Astrocyte (in vitro differentiated cells and primary cell): ENCODE data around the gene SENP8. TPM values are rescaled to one million over a fixed set of nuclear protein-coding genes. Genes with fewer than 3 reads are reported as not detected.

Experiments
- DNase-seq: peaks from one replicate; pipeline ENCODE4 v3.0.0-alpha.2; 2010; ENCODE audit warnings: low read depth
- FAIRE-seq: peaks from 2 replicates; lab custom pipeline; 2011; peaks lifted over from hg19 to GRCh38; lab: Jason Lieb, UNC
- H2AFZ ChIP-seq: 2 replicates; pipeline ENCODE4 v1.6.0; 2012; ENCODE audit warnings: low read depth, low read length, inconsistent platforms
- H3K27ac ChIP-seq: 2 replicates; pipeline ENCODE4 v1.5.1; 2011; ENCODE audit warnings: low read depth, low read length, inconsistent platforms
- H3K27me3 ChIP-seq: 2 replicates; pipeline ENCODE4 v1.6.0; 2011; ENCODE audit warnings: low read length, inconsistent platforms; ENCODE audit not compliant: insufficient read depth
- H3K36me3 ChIP-seq: 2 replicates; pipeline ENCODE4 v1.5.1; 2011; ENCODE audit warnings: low read length, inconsistent platforms; ENCODE audit not compliant: insufficient read depth
- H3K4me1 ChIP-seq: 2 replicates; pipeline ENCODE4 v1.5.1; 2011; ENCODE audit warnings: low read length, inconsistent platforms; ENCODE audit not compliant: insufficient read depth
- H3K4me2 ChIP-seq: 2 replicates; pipeline ENCODE4 v1.6.0; 2012; ENCODE audit warnings: low read length, inconsistent platforms
- H3K4me3 ChIP-seq: 2 replicates; pipeline ENCODE4 v1.5.1; 2011; ENCODE audit warnings: low read depth, mild to moderate bottlenecking, low read length, inconsistent platforms; ENCODE audit not compliant: insufficient read depth
- H3K79me2 ChIP-seq: 2 replicates; pipeline ENCODE4 v1.6.0; 2012; ENCODE audit warnings: mild to moderate bottlenecking, low read length, inconsistent platforms; ENCODE audit not compliant: insufficient read depth
- H3K9ac ChIP-seq: 2 replicates; pipeline ENCODE4 v1.6.0; 2012; ENCODE audit warnings: mild to moderate bottlenecking, low read length, inconsistent platforms
- H3K9me3 ChIP-seq: 2 replicates; pipeline ENCODE4 v1.5.1; 2012; ENCODE audit warnings: low read depth, mild to moderate bottlenecking, low read length, inconsistent platforms; ENCODE audit not compliant: insufficient read depth
- H4K20me1 ChIP-seq: 2 replicates; pipeline ENCODE4 v1.6.0; 2012; ENCODE audit warnings: low read length, inconsistent platforms; ENCODE audit not compliant: insufficient read depth
- H3K27ac Mint-ChIP-seq: one replicate; pipeline ENCODE4 v1.8.0; 2021; ENCODE audit warnings: mild to moderate bottlenecking, mixed read lengths; ENCODE audit not compliant: unreplicated experiment
- H3K27me3 Mint-ChIP-seq: one replicate; pipeline ENCODE4 v1.8.0; 2021; ENCODE audit warnings: low read depth, mixed read lengths; ENCODE audit not compliant: unreplicated experiment
- H3K36me3 Mint-ChIP-seq: one replicate; pipeline ENCODE4 v1.8.0; 2021; ENCODE audit warnings: low read depth, mixed read lengths; ENCODE audit not compliant: unreplicated experiment
- H3K4me1 Mint-ChIP-seq: one replicate; pipeline ENCODE4 v1.8.0; 2021; ENCODE audit warnings: low read depth, mixed read lengths; ENCODE audit not compliant: unreplicated experiment
- H3K4me3 Mint-ChIP-seq: one replicate; pipeline ENCODE4 v1.8.0; 2021; ENCODE audit warnings: mild to moderate bottlenecking, moderate library complexity, mixed read lengths; ENCODE audit not compliant: unreplicated experiment
- H3K9me3 Mint-ChIP-seq: one replicate; pipeline ENCODE4 v1.8.0; 2021; ENCODE audit warnings: mild to moderate bottlenecking, mixed read lengths; ENCODE audit not compliant: unreplicated experiment
- CTCF ChIP-seq: IDR thresholded peaks from 2 replicates; pipeline ENCODE4 v1.5.1; 2011; ENCODE audit warnings: low read depth, mild to moderate bottlenecking, inconsistent platforms, low read length, moderate library complexity; ENCODE audit not compliant: insufficient read depth
- EZH2 ChIP-seq: IDR thresholded peaks from 2 replicates; pipeline ENCODE4 v1.6.1; 2012; ENCODE audit warnings: mild to moderate bottlenecking, low read length, inconsistent platforms; ENCODE audit not compliant: insufficient read depth
- total RNA-seq: library from RNA; stranded (reverse); gene quantifications from 2 replicates; pipeline ENCODE4 v1.2.1, GENCODE V29; 2021

The SENP8 gene
- total RNA-seq, 1 donor from 2014 or later = 2.9 TPM

DNA sequence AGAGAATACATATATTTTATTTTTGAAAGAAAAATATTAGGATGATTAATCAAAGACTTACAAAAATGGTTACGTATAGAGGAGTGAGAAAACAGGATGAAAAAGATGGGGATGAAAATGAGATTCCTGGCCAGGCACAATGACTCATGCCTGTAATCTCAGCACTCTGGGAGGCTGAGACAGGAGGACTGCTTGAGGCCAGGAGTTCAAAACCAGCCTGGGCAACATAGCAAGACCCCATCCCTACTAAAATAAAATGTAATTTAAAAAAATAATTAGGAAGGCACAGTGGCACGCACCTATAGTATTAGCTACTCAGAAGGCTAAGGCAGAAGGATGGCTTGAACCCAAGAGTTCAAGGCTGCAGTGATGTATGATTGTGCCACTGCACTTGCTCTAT lies 12.1 kb upstream of the SENP8 start:
- TF ChIP-seq CTCF = no peak
- no peak for TF ChIP-seq EZH2
- FAIRE-seq = no peak
- Histone ChIP-seq H3K36me3 (no peaks in the 10 kb centered on the region), H3K4me1 (no peaks in the 10 kb centered on the region), H3K4me3 (no peak overlapping the region), H3K79me2 (peaks cover 46% of the 10 kb centered on the region), H3K27me3 (no peaks in the 10 kb centered on the region), H2AFZ (no peak overlapping the region), H3K9ac (no peak overlapping the region), H3K27ac (no peak overlapping the region), H3K9me3 (no peaks in the 10 kb centered on the region), H4K20me1 (peaks cover 54% of the 10 kb centered on the region), H3K4me2 (no peak overlapping the region)
- Mint-ChIP-seq H3K27ac (no peak overlapping the region), H3K27me3 (no peaks in the 10 kb centered on the region), H3K36me3 (no peaks in the 10 kb centered on the region), H3K9me3 (no peaks in the 10 kb centered on the region), H3K4me3 (no peak overlapping the region), H3K4me1 (peaks cover 5% of the 10 kb centered on the region)
- DNase-seq = no peak

GRCh38 chr15:72110355-72110754 lies 7.8 kb upstream of the SENP8 start:
- Mint-ChIP-seq H3K27ac (no peak overlapping the region), H3K27me3 (no peaks in the 10 kb centered on the region), H3K9me3 (no peaks in the 10 kb centered on the region), H3K4me3 (no peak overlapping the region), H3K36me3 (no peaks in the 10 kb centered on the region), H3K4me1 (peaks cover 15% of the 10 kb centered on the region)
- no peak overlapping the region for H3K27ac ChIP-seq
- no peak overlapping the region for H2AFZ ChIP-seq
- peaks cover 76% of the 10 kb centered on the region for H3K79me2 ChIP-seq
- no peaks in the 10 kb centered on the region for H3K9me3 ChIP-seq
- H3K4me2 ChIP-seq = no peak overlapping the region
- no peaks in the 10 kb centered on the region for H3K36me3 ChIP-seq
- H3K27me3 ChIP-seq = no peaks in the 10 kb centered on the region
- no peak overlapping the region for H3K4me3 ChIP-seq
- H4K20me1 ChIP-seq = peaks cover 61% of the 10 kb centered on the region
- FAIRE-seq = no peak
- DNase-seq = no peak
- H3K4me1 ChIP-seq = no peaks in the 10 kb centered on the region
- no peak overlapping the region for H3K9ac ChIP-seq
- TF ChIP-seq CTCF (no peak), EZH2 (no peak)

GRCh38 chr15:72112116-72112515 lies 6.1 kb upstream of the SENP8 start:
- Histone ChIP-seq H3K4me3 (no peak overlapping the region), H2AFZ (no peak overlapping the region), H3K4me1 (peaks cover 7% of the 10 kb centered on the region), H3K36me3 (no peaks in the 10 kb centered on the region), H3K27me3 (no peaks in the 10 kb centered on the region), H3K79me2 (peaks cover 80% of the 10 kb centered on the region), H3K4me2 (no peak overlapping the region), H3K27ac (no peak overlapping the region), H3K9ac (no peak overlapping the region), H3K9me3 (no peaks in the 10 kb centered on the region), H4K20me1 (peaks cover 66% of the 10 kb centered on the region)
- TF ChIP-seq EZH2 = no peak
- no peak for TF ChIP-seq CTCF
- no peaks in the 10 kb centered on the region for H3K9me3 Mint-ChIP-seq
- H3K27ac Mint-ChIP-seq = no peak overlapping the region
- peaks cover 20% of the 10 kb centered on the region for H3K4me1 Mint-ChIP-seq
- no peak for DNase-seq
- no peaks in the 10 kb centered on the region for H3K36me3 Mint-ChIP-seq
- H3K27me3 Mint-ChIP-seq = no peaks in the 10 kb centered on the region
- FAIRE-seq = no peak
- no peak overlapping the region for H3K4me3 Mint-ChIP-seq
